Stimulated activated CD4-positive, alpha-beta T cell treated with anti-CD3 and anti-CD28 coated beads, Interleukin-2, amount 100 ng/mL, for 4 hours (primary cell): ENCODE measurements around the gene C13orf46.
"Not testable (repeated sequence)": the region's sequence is repeated elsewhere in the genome, so short reads cannot be mapped to it uniquely, and the experiment has no call there.

Source experiments
- DNase-seq: peaks from one replicate; pipeline ENCODE4 v3.0.0-alpha.2; 2020; ENCODE audit warnings: low read depth

The C13orf46 gene

DNA sequence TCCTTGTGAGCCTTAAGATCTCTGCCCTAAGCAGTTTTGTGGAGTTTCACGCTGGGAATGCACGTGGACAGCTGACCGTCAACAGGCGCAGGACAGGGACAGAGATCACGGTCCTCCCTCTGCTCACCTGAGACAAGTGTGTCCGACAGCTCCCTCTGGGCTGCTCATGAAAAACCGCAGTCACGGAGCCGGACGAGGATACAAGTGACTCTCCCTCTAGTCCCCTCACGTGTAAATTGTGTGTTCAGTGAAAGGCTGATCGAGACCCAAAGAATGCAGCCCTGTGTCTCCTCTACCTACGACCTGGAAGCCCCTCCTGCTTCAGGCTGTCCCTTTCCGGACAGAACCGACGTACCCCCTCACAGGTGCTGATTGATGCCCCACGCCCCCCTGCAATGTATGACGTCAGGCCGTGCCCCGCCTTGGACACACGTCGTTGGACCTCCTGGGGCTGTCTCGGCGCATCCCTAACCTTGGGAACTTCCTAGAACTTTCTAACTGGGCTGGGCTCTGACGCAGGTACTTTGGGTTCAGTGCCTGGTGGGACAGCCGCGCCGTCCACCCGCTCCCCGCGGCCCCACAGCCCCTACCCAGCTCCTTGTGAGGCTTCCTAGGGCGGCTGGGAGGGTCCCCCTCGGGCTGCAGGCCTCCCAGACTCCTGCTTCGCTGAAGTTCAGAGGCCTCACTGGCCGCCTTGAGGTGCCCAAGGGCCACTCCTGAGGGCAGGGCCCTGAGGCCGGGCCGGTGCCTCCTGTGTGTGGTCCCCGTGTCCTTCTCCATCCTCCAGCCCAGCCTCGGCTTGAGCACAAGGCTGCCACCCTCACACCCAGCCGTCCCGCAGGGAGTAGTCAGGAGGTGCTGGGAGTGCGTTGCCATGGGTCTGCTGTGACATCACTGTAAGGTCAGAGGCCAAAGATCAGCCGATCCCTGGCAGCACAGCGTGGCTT is at the start of gene C13orf46:
C13orf46 (minus strand) TSS at position 859 of the 947 bp plus-strand sequence; CDS start at position 780, 79 bp downstream.
- DNase-seq = no peak

GRCh38 chr13:114022876-114023275 is 49.0 kb upstream of the C13orf46 start:
- DNase-seq = no peak

DNA sequence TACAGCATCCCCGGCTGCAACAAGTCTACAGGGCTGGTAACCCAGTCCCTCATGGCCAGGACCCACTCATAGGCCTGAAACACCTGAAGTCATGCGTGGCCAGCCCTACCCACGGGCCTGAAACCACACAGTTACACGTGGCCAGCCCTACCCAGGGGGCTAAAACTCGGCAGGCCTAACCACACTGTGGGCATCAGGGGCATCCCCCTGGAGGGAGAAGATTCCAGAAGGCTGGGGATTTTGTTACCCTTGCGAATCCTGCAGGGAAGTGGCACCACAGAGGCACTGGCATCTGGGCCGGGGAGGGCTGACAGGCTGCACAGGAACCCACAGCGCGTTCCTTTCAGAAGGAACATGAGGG is 48.4 kb upstream of the C13orf46 start:
- DNase-seq = no peak

DNA sequence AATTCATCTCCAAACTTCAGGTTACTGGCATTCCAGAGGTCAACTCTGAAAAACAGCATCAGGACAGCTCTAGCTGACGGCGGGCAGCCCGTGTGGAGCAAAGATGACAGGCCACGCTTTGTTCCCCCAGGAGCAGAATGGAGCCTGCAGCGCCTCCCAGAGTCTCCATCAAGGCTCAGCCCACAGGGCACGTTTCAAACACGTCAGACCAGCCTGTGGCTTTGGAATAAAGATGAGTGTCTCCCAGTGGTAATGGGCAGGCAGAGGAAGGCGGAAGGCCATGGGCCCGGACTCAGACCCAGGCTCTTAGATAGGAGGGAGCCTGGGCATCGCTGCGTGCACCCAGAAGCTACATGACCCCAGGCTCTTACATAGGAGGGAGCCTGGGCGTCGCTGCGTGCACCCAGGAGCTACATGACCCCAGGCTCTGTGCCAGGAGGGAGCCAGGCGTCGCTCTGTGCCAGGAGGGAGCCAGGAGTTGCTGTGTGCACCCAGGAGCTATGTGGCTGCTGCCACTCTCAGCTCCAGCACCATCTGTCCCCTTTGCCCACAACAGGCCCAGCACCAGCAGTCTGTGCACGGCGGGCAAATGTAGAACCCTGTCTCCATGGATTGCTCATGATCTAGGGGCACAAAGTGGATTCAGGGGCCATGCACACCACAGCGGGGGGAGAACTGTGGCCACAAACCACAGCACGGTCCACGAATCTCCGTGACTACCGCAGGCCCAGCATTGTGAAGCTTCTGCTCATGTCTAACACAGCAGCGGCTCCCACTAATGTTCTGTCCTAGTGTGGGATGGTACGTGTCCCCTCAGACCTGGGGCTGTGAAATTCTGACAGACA is 47.8 kb upstream of the C13orf46 start:
- no peak for DNase-seq

DNA sequence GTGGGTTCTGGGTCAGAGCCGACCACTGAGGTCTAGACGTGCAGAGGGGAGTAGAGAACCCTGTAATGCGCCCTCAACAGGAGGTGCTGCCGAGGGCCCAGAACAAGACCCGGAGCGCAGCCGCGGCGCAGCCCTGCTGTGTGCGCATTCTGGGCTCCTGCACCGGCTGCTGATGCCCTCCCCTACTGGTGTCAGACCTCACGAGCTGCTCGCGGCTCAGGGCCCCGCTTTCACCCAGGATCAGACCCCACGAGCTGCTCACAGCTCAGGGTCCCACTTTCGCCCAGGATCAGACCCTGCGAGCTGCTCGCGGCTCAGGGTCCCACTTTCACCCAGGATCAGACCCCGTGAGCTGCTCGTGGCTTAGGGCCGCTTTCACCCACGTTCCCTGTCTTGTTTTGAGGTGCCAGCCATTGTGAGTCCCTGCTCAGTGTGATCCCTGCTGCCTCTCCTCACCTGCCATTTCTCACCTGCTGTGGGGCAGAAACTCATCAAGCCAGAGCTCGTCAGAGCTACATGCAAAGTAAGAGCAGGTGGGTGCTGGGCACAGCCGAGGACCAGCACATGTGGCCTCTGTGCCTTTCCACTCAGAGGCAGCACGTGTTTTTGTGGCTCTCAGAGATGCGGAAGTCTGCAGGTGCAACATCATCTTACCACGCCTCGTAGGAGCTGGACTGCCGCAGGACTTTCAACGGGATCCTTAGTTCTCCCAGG is 47.0 kb upstream of the C13orf46 start:
- DNase-seq = no peak

DNA sequence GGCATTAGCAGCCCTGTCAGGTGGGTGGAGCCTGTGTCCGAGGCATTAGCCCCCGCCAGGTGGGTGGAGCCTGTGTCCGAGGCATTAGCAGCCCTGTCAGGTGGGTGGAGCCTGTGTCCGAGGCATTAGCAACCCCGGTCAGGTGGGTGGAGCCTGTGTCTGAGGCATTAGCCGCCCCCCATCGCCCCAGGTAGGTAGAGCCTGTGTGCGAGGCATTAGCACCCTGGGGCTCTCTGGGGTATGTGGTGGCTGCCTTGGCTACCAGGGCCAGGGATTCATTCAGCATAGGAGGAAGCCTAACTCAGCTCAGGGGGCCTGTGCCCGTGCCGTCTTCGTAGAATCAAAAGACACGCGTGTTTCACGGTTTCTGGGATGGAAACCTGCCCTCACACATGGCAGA is 46.3 kb upstream of the C13orf46 start:
- DNase-seq = not testable (repeated sequence)

- peak; percentile 16 for DNase-seq
Measured at GRCh38 chr13:114019367-114019766, 45.5 kb upstream of the C13orf46 start.

GRCh38 chr13:114018461-114019055 is 44.7 kb upstream of the C13orf46 start:
- DNase-seq = no peak

DNA sequence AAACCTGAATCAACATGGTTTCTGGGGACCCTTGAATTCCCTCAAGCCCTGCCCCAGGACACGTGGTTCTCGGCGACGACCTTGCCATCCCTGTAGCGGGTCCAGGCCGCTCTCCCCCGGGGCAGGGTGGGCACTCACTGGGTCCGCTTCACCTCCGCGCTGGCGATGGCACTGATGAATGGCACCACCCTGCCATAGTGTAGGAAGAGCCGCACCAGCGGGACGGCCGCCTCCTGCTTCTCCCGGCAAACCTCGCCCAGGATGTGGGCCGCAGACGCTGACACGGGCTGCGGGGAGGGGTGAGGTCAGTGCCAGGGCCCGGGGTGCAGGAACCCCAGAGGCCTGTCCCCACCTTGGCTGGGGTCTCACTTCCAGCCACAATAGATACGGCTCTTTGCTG is 44.1 kb upstream of the C13orf46 start:
- DNase-seq = no peak

- DNase-seq = no peak
Measured at GRCh38 chr13:114017028-114017630, 43.3 kb upstream of the C13orf46 start.

GRCh38 chr13:114016321-114017027 is 42.6 kb upstream of the C13orf46 start:
- no peak for DNase-seq

DNA sequence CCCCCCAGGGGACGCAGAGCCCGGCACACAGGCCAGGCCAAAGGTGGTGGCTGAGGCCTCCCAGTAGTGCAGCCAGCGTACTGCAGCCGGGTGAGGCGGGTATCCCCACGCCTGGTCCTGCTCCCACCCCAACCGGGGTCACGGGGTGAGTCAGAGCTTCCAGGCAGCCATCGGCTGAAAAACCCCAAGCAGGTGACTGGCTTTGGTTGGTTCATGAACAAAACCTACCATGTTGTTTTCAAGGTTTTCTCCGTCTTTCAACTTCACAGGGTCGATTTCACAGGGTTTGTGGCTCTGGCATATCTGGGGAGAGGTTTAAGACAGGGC is 42.1 kb upstream of the C13orf46 start:
- no peak for DNase-seq

GRCh38 chr13:114015111-114015968 is 41.5 kb upstream of the C13orf46 start:
- no peak for DNase-seq

DNA sequence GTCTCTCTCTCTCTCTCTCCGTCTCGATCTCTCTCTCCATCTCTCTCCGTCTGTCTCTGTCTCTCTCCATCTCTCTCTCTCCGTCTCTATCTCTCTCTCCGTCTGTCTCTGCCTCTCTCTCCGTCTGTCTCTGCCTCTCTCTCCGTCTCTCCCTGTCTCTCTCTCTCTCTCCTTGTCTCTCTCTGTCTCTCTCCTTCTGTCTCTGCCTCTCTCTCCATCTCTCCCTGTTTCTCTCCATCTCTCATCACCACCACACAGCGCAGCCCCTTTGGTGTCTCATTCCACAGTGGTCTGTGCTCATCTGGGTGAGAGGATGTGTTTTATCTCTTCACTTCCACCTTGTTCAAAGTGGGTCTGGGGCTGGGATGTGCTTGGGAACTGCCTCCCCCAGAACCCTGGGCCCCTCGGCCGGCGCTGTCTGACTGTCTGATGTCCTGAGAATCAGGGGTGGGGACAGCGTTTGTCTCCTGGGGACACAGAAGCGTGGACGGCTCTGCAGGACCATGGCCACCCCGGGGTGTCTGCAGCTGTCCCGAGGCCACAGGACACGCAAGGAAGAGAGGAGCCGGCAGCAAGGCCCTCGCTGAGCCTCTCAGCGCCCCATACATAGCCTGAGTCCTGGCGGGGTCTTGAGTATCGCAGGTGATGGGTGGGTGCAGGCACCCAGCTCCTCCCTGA is 40.2 kb upstream of the C13orf46 start:
- DNase-seq = no peak

DNA sequence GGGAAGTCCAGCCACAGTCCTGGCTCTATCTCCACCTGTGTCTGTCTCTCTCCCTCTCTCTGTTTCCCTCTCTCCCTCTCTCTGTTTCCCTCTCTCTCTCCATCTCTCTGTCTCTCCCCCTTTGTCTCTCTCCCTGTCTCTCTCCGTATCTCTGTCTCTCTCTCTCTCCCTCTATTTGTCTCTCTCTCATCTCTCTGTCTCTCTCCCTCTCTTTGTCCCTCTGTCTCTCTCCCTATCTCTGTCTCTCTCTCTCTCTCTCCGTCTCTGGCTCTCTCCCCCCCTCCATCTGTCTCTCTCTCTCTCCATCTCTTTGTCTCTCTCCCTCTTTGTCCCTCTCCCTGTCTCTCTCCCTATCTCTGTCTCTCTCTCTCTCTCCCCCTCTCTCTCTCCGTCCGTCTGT is 39.5 kb upstream of the C13orf46 start:
- no peak for DNase-seq

DNA sequence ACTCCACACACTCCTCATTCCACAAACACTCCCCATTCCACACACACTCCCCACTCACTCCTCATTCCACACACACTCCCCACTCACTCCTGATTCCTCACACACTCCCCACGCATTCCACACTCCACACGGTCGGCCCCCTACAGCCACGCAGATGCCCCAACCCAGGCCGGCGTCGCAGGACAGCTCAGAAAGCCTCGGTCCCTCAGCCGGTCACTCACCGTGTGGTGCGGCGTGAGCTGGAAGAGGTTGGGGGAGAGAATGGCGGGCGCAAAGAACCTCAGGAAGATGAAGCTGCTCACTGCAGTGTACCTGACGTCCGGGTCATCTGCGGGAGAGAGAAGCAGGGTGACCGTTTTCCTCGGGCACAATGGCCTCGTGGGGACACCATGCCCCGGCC is 39.0 kb upstream of the C13orf46 start:
- no peak for DNase-seq

GRCh38 chr13:114012141-114012540 is 38.3 kb upstream of the C13orf46 start:
- no peak for DNase-seq

DNA sequence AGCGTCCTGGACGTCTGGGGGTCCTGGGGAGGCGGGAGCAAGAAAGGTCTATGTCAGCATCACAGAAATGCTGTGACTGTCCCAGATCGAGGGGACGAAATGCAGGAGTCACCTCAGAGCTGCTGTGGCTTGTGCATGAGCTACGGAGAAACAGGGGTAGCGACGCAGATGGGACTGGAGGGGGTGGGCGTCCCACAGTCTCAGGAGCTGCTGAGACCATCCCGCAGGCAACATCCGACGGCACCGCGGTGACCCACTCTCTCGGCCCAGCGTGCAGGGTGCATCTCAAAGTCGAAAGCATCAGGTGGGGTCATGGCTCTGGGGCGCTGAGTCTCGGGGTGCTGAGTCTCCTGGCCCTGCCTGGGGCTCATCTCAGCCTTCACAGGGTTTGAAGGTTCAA is 37.4 kb upstream of the C13orf46 start:
- no peak for DNase-seq

DNA sequence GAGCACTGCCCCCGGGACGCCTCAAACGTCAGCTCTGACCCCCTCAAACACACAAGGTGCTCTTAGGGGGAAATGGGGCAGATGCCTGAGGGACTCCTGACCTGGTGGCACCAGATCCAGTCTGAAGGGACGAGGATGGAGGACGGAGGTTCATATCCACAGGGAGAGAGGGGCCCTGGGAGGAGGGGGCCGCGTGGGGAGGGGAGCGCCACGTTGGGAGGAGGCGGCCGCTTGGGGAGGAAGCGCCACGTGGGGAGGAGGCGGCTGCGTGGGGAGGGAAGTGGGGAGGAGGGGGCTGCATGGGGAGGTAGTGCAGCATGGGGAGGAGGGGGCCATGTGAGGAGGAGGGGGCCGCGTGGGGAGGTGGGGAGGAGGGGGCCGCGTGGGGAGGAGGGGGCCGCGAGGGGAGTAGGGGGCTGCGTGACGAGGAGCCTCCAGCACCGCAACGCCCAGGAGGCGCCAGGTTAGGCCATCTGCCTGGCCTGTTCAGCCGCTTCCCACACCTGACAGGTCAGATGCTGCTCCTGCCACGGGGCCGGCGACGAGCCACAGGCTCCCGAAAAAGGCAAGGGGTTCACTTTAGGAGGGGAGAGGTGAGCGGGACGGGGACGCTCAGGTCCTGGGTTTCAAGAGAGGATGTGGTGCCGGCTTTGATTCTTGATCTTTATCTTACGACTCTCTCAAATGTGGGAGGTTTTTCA is 36.7 kb upstream of the C13orf46 start:
- DNase-seq = no peak
